Activated T-helper 1 cell treated with anti-CD3 and anti-CD28 coated beads, Interleukin-12 subunit alpha, Interleukin-12 subunit beta, Interleukin-2, Interleukin-4 antibody, amounts not matched to agents 30 ng/mL and 10 ng/mL and 1 ng/mL, durations not matched to agents 14 hours and 24 hours and 36 hours (primary cell): ENCODE results near the gene THADA. TPM values are rescaled to one million over a fixed set of nuclear protein-coding genes. Genes with fewer than 3 reads are reported as not detected.
"Not testable (repeated sequence)": the region's sequence is repeated elsewhere in the genome, so short reads cannot be mapped to it uniquely, and the experiment has no call there.

Experiments used
- DNase-seq: peaks from one replicate; pipeline ENCODE4 v3.0.0; 2021; ENCODE audit warnings: low spot score
- H3K27ac Mint-ChIP-seq: one replicate; pipeline ENCODE4 v1.8.0; 2021; ENCODE audit warnings: mild to moderate bottlenecking, mixed read lengths
- H3K27me3 Mint-ChIP-seq: one replicate; pipeline ENCODE4 v1.8.0; 2022; ENCODE audit warnings: mild to moderate bottlenecking, moderate library complexity, mixed read lengths; ENCODE audit not compliant: insufficient read depth
- H3K36me3 Mint-ChIP-seq: one replicate; pipeline ENCODE4 v1.8.0; 2021; ENCODE audit warnings: low read depth, mixed read lengths
- H3K4me1 Mint-ChIP-seq: one replicate; pipeline ENCODE4 v1.8.0; 2021; ENCODE audit warnings: low read depth, mixed read lengths
- H3K4me3 Mint-ChIP-seq: one replicate; pipeline ENCODE4 v1.8.0; 2021; ENCODE audit warnings: mild to moderate bottlenecking, moderate library complexity, mixed read lengths
- H3K9me3 Mint-ChIP-seq: one replicate; pipeline ENCODE4 v1.8.0; 2021; ENCODE audit warnings: mixed read lengths
- intact Hi-C: fragments of 100-400 bp; cut with micrococcal nuclease; formaldehyde crosslinking; loops from one replicate; pipeline ENCODE4 v1.15.1; 2024
- total RNA-seq: library from RNA; stranded (reverse); gene quantifications from 2 replicates; pipeline ENCODE4 v1.2.3, GENCODE V29; 2022

Gene THADA
- total RNA-seq, 1 donor from 2014 or later = 51.7 TPM

- Mint-ChIP-seq H3K27ac (no peak overlapping the region), H3K36me3 (peaks cover 1% of the 10 kb centered on the region), H3K9me3 (no peaks in the 10 kb centered on the region), H3K4me3 (no peak overlapping the region), H3K4me1 (peaks cover 5% of the 10 kb centered on the region), H3K27me3 (peaks cover 19% of the 10 kb centered on the region)
- DNase-seq = no peak
- intact Hi-C loops = loop anchor here (10.0 kb wide), 1 partner anchor 258 kb away; no protein-coding TSS in a partner anchor
Measured at GRCh38 chr2:43616967-43617680, 21.3 kb upstream of the THADA start.

GRCh38 chr2:43612944-43613343, 17.1 kb upstream of the THADA start:
- no peaks in the 10 kb centered on the region for H3K9me3 Mint-ChIP-seq
- H3K36me3 Mint-ChIP-seq = peaks cover 1% of the 10 kb centered on the region
- intact Hi-C loops = loop anchor here (1.0 to 10.0 kb wide), 2 partner anchors 262 to 665 kb away; no protein-coding TSS in a partner anchor
- peaks cover 5% of the 10 kb centered on the region for H3K4me1 Mint-ChIP-seq
- peaks cover 8% of the 10 kb centered on the region for H3K27me3 Mint-ChIP-seq
- no peak for DNase-seq
- no peak overlapping the region for H3K4me3 Mint-ChIP-seq
- no peak overlapping the region for H3K27ac Mint-ChIP-seq

GRCh38 chr2:43611987-43612894, 16.4 kb upstream of the THADA start:
- no peak overlapping the region for H3K27ac Mint-ChIP-seq
- DNase-seq = peak; percentile 60
- no peaks in the 10 kb centered on the region for H3K9me3 Mint-ChIP-seq
- H3K27me3 Mint-ChIP-seq = peaks cover 9% of the 10 kb centered on the region
- peaks cover 5% of the 10 kb centered on the region for H3K4me1 Mint-ChIP-seq
- H3K36me3 Mint-ChIP-seq = peaks cover 1% of the 10 kb centered on the region
- intact Hi-C loops = loop anchor here (1.0 to 10.0 kb wide), 2 partner anchors 263 to 664 kb away; no protein-coding TSS in a partner anchor
- no peak overlapping the region for H3K4me3 Mint-ChIP-seq

GRCh38 chr2:43610361-43610760, 14.5 kb upstream of the THADA start:
- Mint-ChIP-seq H3K27ac (no peak overlapping the region), H3K4me3 (no peak overlapping the region), H3K4me1 (peaks cover 5% of the 10 kb centered on the region), H3K9me3 (no peaks in the 10 kb centered on the region), H3K27me3 (peaks cover 10% of the 10 kb centered on the region), H3K36me3 (peaks cover 1% of the 10 kb centered on the region)
- intact Hi-C loops = loop anchor here (10.0 kb wide), 1 partner anchor 264 kb away; no protein-coding TSS in a partner anchor
- DNase-seq = no peak

- peaks cover 13% of the 10 kb centered on the region for H3K4me1 Mint-ChIP-seq
- no peaks in the 10 kb centered on the region for H3K9me3 Mint-ChIP-seq
- H3K4me3 Mint-ChIP-seq = no peak overlapping the region
- peak; percentile 10 for DNase-seq
- intact Hi-C loops = loop anchor here (1.0 kb wide), 6 partner anchors 13 to 782 kb away; partner anchors contain the start of gene THADA
- H3K36me3 Mint-ChIP-seq = peaks cover 3% of the 10 kb centered on the region
- H3K27ac Mint-ChIP-seq = no peak overlapping the region
- peaks cover 7% of the 10 kb centered on the region for H3K27me3 Mint-ChIP-seq
Measured at GRCh38 chr2:43609290-43609918, 13.6 kb upstream of the THADA start.

- DNase-seq = no peak
- Mint-ChIP-seq H3K27me3 (peaks cover 3% of the 10 kb centered on the region), H3K9me3 (no peaks in the 10 kb centered on the region), H3K4me1 (peaks cover 17% of the 10 kb centered on the region), H3K27ac (no peak overlapping the region), H3K4me3 (no peak overlapping the region), H3K36me3 (peaks cover 1% of the 10 kb centered on the region)
- intact Hi-C loops = loop anchor here (1.0 kb wide), 1 partner anchor 10 kb away; the partner anchor contains the start of gene THADA
Measured at GRCh38 chr2:43605851-43606250, 10.0 kb upstream of the THADA start.

- peak; percentile 8 for DNase-seq
- Mint-ChIP-seq H3K27me3 (peaks cover 2% of the 10 kb centered on the region), H3K4me3 (peak overlapping the region; percentile 62), H3K27ac (peak overlapping the region; percentile 84), H3K36me3 (peaks cover 1% of the 10 kb centered on the region), H3K9me3 (no peaks in the 10 kb centered on the region), H3K4me1 (peaks cover 17% of the 10 kb centered on the region)
- intact Hi-C loops = loop anchor here (1.0 kb wide), 1 partner anchor 9 kb away; the partner anchor contains the start of gene THADA
Measured at GRCh38 chr2:43605079-43605655, 9.3 kb upstream of the THADA start.

- intact Hi-C loops = loop anchor here (1.0 kb wide), 1 partner anchor 8 kb away; the partner anchor contains the start of gene THADA
- no peak for DNase-seq
- Mint-ChIP-seq H3K4me3 (peak overlapping the region; percentile 62), H3K36me3 (peaks cover 1% of the 10 kb centered on the region), H3K27me3 (peaks cover 2% of the 10 kb centered on the region), H3K9me3 (no peaks in the 10 kb centered on the region), H3K27ac (peak overlapping the region; percentile 84), H3K4me1 (peaks cover 17% of the 10 kb centered on the region)
Measured at GRCh38 chr2:43604674-43605073, 8.8 kb upstream of the THADA start.

GRCh38 chr2:43600596-43600995, 4.8 kb upstream of the THADA start:
- H3K9me3 Mint-ChIP-seq, intact Hi-C loops, H3K27ac Mint-ChIP-seq, H3K27me3 Mint-ChIP-seq, H3K36me3 Mint-ChIP-seq, H3K4me3 Mint-ChIP-seq, DNase-seq: not testable (repeated sequence)
- H3K4me1 Mint-ChIP-seq = peaks cover 31% of the 10 kb centered on the region

GRCh38 chr2:43594875-43595274, 963 bp downstream of the THADA start:
- Mint-ChIP-seq H3K9me3 (no peaks in the 10 kb centered on the region), H3K4me1 (peaks cover 42% of the 10 kb centered on the region), H3K36me3 (peaks cover 10% of the 10 kb centered on the region), H3K4me3 (peak overlapping the region; percentile 96), H3K27ac (peak overlapping the region; percentile 98), H3K27me3 (peaks cover 2% of the 10 kb centered on the region)
- no peak for DNase-seq
- intact Hi-C loops = loop anchor here (1.0 to 5.0 kb wide), 3 partner anchors 36 to 402 kb away; partner anchors contain the start of gene LRPPRC

- H3K27ac Mint-ChIP-seq = no peak overlapping the region
- H3K9me3 Mint-ChIP-seq = no peaks in the 10 kb centered on the region
- H3K27me3 Mint-ChIP-seq = no peaks in the 10 kb centered on the region
- H3K4me1 Mint-ChIP-seq = peaks cover 41% of the 10 kb centered on the region
- intact Hi-C loops = no loop called here
- no peak for DNase-seq
- peaks cover 18% of the 10 kb centered on the region for H3K36me3 Mint-ChIP-seq
- peak overlapping the region; percentile 54 for H3K4me3 Mint-ChIP-seq
Measured at GRCh38 chr2:43593254-43593653, 2.6 kb downstream of the THADA start.

GRCh38 chr2:43592443-43592842, 3.4 kb downstream of the THADA start:
- Mint-ChIP-seq H3K27ac (no peak overlapping the region), H3K9me3 (no peaks in the 10 kb centered on the region), H3K4me1 (peaks cover 35% of the 10 kb centered on the region), H3K4me3 (no peak overlapping the region), H3K36me3 (peaks cover 23% of the 10 kb centered on the region), H3K27me3 (no peaks in the 10 kb centered on the region)
- intact Hi-C loops = no loop called here
- no peak for DNase-seq
